Progenitor cell of endocrine pancreas (in vitro differentiated cells): Measurements from ENCODE around the gene MAP3K21. TPM values are rescaled to one million over a fixed set of nuclear protein-coding genes. Genes with fewer than 3 reads are reported as not detected.

Experiments used
- DNase-seq: peaks from one replicate; pipeline ENCODE4 v3.0.0; 2021; ENCODE audit warnings: low spot score; ENCODE audit not compliant: unreplicated experiment
- H3K27ac Mint-ChIP-seq: 2 replicates; pipeline ENCODE4 v1.8.0; 2021; ENCODE audit warnings: mild to moderate bottlenecking, moderate library complexity, mixed read lengths
- H3K27me3 Mint-ChIP-seq: 2 replicates; pipeline ENCODE4 v1.8.0; 2021; ENCODE audit warnings: mixed read lengths
- H3K36me3 Mint-ChIP-seq: 2 replicates; pipeline ENCODE4 v1.8.0; 2022; ENCODE audit warnings: mixed read lengths; ENCODE audit not compliant: insufficient read depth
- H3K4me1 Mint-ChIP-seq: 2 replicates; pipeline ENCODE4 v1.8.0; 2021; ENCODE audit warnings: low read depth, mixed read lengths
- H3K4me3 Mint-ChIP-seq: 2 replicates; pipeline ENCODE4 v1.8.0; 2021; ENCODE audit warnings: low read depth, mild to moderate bottlenecking, moderate library complexity, mixed read lengths
- H3K9me3 Mint-ChIP-seq: 2 replicates; pipeline ENCODE4 v1.8.0; 2021; ENCODE audit warnings: low read depth, mixed read lengths
- CTCF ChIP-seq: fragments of 200-600 bp; sonication (generic); IDR thresholded peaks from one replicate; pipeline ENCODE4 v1.5.0; 2021; ENCODE audit warnings: antibody characterized with exemption, mild to moderate bottlenecking; ENCODE audit not compliant: unreplicated experiment
- total RNA-seq: library from RNA; stranded (reverse); gene quantifications from 2 replicates; pipeline ENCODE4 v1.2.1, GENCODE V29; 2021

Gene MAP3K21
- total RNA-seq, 1 donor from 2014 or later: 13.1 TPM

- no peak overlapping the region for H3K4me3 Mint-ChIP-seq
- H3K4me1 Mint-ChIP-seq: peaks cover 2% of the 10 kb centered on the region
- DNase-seq: no peak
- H3K9me3 Mint-ChIP-seq: no peaks in the 10 kb centered on the region
- H3K27me3 Mint-ChIP-seq: no peaks in the 10 kb centered on the region
- TF ChIP-seq CTCF: no peak
- H3K36me3 Mint-ChIP-seq: peaks cover 2% of the 10 kb centered on the region
- H3K27ac Mint-ChIP-seq: no peak overlapping the region
Measured at GRCh38 chr1:233289676-233290075, 37.8 kb upstream of the MAP3K21 start.

GRCh38 chr1:233290396-233291034 is 37.0 kb upstream of the MAP3K21 start:
- Mint-ChIP-seq H3K27me3 (no peaks in the 10 kb centered on the region), H3K9me3 (no peaks in the 10 kb centered on the region), H3K4me3 (no peak overlapping the region), H3K4me1 (peaks cover 7% of the 10 kb centered on the region), H3K27ac (no peak overlapping the region), H3K36me3 (peaks cover 2% of the 10 kb centered on the region)
- DNase-seq: no peak
- no peak for TF ChIP-seq CTCF

GRCh38 chr1:233293556-233294446 is 33.7 kb upstream of the MAP3K21 start:
- Mint-ChIP-seq H3K27me3 (no peaks in the 10 kb centered on the region), H3K27ac (no peak overlapping the region), H3K4me1 (peaks cover 10% of the 10 kb centered on the region), H3K9me3 (no peaks in the 10 kb centered on the region), H3K4me3 (peak overlapping the region; percentile 85), H3K36me3 (no peaks in the 10 kb centered on the region)
- TF ChIP-seq CTCF: no peak
- no peak for DNase-seq

GRCh38 chr1:233294913-233295236 is 32.6 kb upstream of the MAP3K21 start:
- H3K27me3 Mint-ChIP-seq: no peaks in the 10 kb centered on the region
- DNase-seq: no peak
- peaks cover 10% of the 10 kb centered on the region for H3K4me1 Mint-ChIP-seq
- no peak for TF ChIP-seq CTCF
- H3K27ac Mint-ChIP-seq: peak overlapping the region; percentile 77
- peak overlapping the region; percentile 85 for H3K4me3 Mint-ChIP-seq
- no peaks in the 10 kb centered on the region for H3K36me3 Mint-ChIP-seq
- no peaks in the 10 kb centered on the region for H3K9me3 Mint-ChIP-seq

- no peak for TF ChIP-seq CTCF
- H3K4me3 Mint-ChIP-seq: peak within 1 kb of the TSS; percentile 85
- H3K27me3 Mint-ChIP-seq: no peaks in the 10 kb centered on the region
- H3K36me3 Mint-ChIP-seq: no peaks in the 10 kb centered on the region
- peaks cover 10% of the 10 kb centered on the region for H3K4me1 Mint-ChIP-seq
- peak within 1 kb of the TSS; percentile 77 for H3K27ac Mint-ChIP-seq
- H3K9me3 Mint-ChIP-seq: no peaks in the 10 kb centered on the region
- DNase-seq: peak; percentile 29
Measured at GRCh38 chr1:233295237-233295974, 32.1 kb upstream of the MAP3K21 start, which contains the start of gene PCNX2. PCNX2 (minus strand) TSS chr1:233295725; CDS start chr1:233295478, 247 bp downstream.
